Measurements from ENCODE around the gene KCNJ16.
"Not testable (repeated sequence)": the region's sequence is repeated elsewhere in the genome, so short reads cannot be mapped to it uniquely, and the experiment has no call there.

Gene KCNJ16

GRCh38 chr17:70074956-70075355 is at the start of gene KCNJ16:
TSS of gene KCNJ16 (plus strand) at chr17:70075225. CDS start at chr17:70132088, 56,863 bp downstream.
- DNase-seq, result no peak

- DNase-seq, result no peak
Observed at GRCh38 chr17:70028397-70028796, 46.6 kb upstream of the KCNJ16 start.

GRCh38 chr17:70028978-70029767 is 45.9 kb upstream of the KCNJ16 start:
- DNase-seq, result no peak

GRCh38 chr17:70030371-70030770 is 44.7 kb upstream of the KCNJ16 start:
- DNase-seq, result no peak

- no peak for DNase-seq
Observed at GRCh38 chr17:70031341-70031740, 43.7 kb upstream of the KCNJ16 start.

GRCh38 chr17:70033165-70033564 is 41.9 kb upstream of the KCNJ16 start:
- no peak for DNase-seq

GRCh38 chr17:70034158-70034557 is 40.9 kb upstream of the KCNJ16 start:
- DNase-seq, result no peak

- DNase-seq, result no peak
Observed at GRCh38 chr17:70037498-70037897, 37.5 kb upstream of the KCNJ16 start.

- DNase-seq, result no peak
Observed at GRCh38 chr17:70040336-70040735, 34.7 kb upstream of the KCNJ16 start.

- DNase-seq, result no peak
Observed at GRCh38 chr17:70041061-70041460, 34.0 kb upstream of the KCNJ16 start.

- no peak for DNase-seq
Observed at GRCh38 chr17:70041540-70041939, 33.5 kb upstream of the KCNJ16 start.

GRCh38 chr17:70045780-70046179 is 29.2 kb upstream of the KCNJ16 start:
- DNase-seq, result not testable (repeated sequence)

GRCh38 chr17:70047619-70048419 is 27.2 kb upstream of the KCNJ16 start:
- no peak for DNase-seq

GRCh38 chr17:70049801-70050591 is 25.0 kb upstream of the KCNJ16 start:
- no peak for DNase-seq

- DNase-seq, result no peak
Observed at GRCh38 chr17:70050931-70051330, 24.1 kb upstream of the KCNJ16 start.

- DNase-seq, result no peak
Observed at GRCh38 chr17:70053241-70054234, 21.5 kb upstream of the KCNJ16 start.

- no peak for DNase-seq
Observed at GRCh38 chr17:70055000-70055399, 20.0 kb upstream of the KCNJ16 start.

- DNase-seq, result no peak
Observed at GRCh38 chr17:70059071-70059470, 16.0 kb upstream of the KCNJ16 start.

- no peak for DNase-seq
Observed at GRCh38 chr17:70059649-70060048, 15.4 kb upstream of the KCNJ16 start.

- DNase-seq, result no peak
Observed at GRCh38 chr17:70060415-70060814, 14.6 kb upstream of the KCNJ16 start.

- no peak for DNase-seq
Observed at GRCh38 chr17:70067134-70067533, 7.9 kb upstream of the KCNJ16 start.
